ENCODE measurements around the gene ZNF710. TPM values are rescaled to one million over a fixed set of nuclear protein-coding genes. Genes with fewer than 3 reads are reported as not detected.

ZNF710 gene
- total and polyA plus RNA-seq, 12 donors = 4.1 to 59.0 (median 15.5) TPM

GRCh38 chr15:90083954-90084607, 83.0 kb downstream of the ZNF710 start:
- intact Hi-C loops (cut with DNase I) = loop anchor here (10.0 kb wide), 2 partner anchors 179 to 339 kb away; no protein-coding TSS in a partner anchor

GRCh38 chr15:90084876-90085423, 83.8 kb downstream of the ZNF710 start:
- TF ChIP-seq POLR2A (IDR thresholded peaks at IDR 0.05) (no peak), CTCF (IDR thresholded peaks at IDR 0.05) (no peak)
- peaks cover 0 to 30% of the 10 kb centered on the region in 2 donors for H3K36me3 ChIP-seq (replicated peaks in 1 of 2)
- no peaks in the 10 kb centered on the region for H3K4me1 ChIP-seq (replicated peaks in 1 of 2)
- DNase-seq = no peak
- no peak overlapping the region for H3K4me3 ChIP-seq
- no peak overlapping the region for H3K27ac ChIP-seq
- intact Hi-C loops (cut with DNase I) = loop anchor here (5.0 to 10.0 kb wide), 3 partner anchors 180 to 340 kb away; no protein-coding TSS in a partner anchor
- no peaks in the 10 kb centered on the region for H3K27me3 ChIP-seq
- H3K9me3 ChIP-seq (replicated peaks in 1 of 3) = no peaks in the 10 kb centered on the region
- WGBS, 4 donors = 91 to 93% (median 92%) methylated on average over 4 to 18 of the region's 18 CpGs

More at GRCh38 chr15:90083954-90084607, 83.0 kb downstream of the ZNF710 start:
- no peak for DNase-seq
- Histone ChIP-seq H3K4me3 (no peak overlapping the region), H3K27ac (no peak overlapping the region), H3K36me3 (replicated peaks in 1 of 2) (peaks cover 0 to 35% of the 10 kb centered on the region in 2 donors), H3K4me1 (replicated peaks in 1 of 2) (no peaks in the 10 kb centered on the region), H3K9me3 (replicated peaks in 1 of 3) (no peaks in the 10 kb centered on the region), H3K27me3 (no peaks in the 10 kb centered on the region)
- no peak for TF ChIP-seq POLR2A (IDR thresholded peaks at IDR 0.05)
- no peak for TF ChIP-seq CTCF (IDR thresholded peaks at IDR 0.05)
- 76 to 89% (median 84%) methylated on average over 6 to 14 of the region's 14 CpGs for whole genome bisulfite sequencing, 4 donors

- intact Hi-C loops (cut with DNase I) = loop anchor here (5.0 to 10.0 kb wide), 3 partner anchors 181 to 341 kb away; no protein-coding TSS in a partner anchor
- Histone ChIP-seq H3K27ac (no peak overlapping the region), H3K9me3 (replicated peaks in 1 of 3) (no peaks in the 10 kb centered on the region), H3K4me1 (replicated peaks in 1 of 2) (no peaks in the 10 kb centered on the region), H3K4me3 (no peak overlapping the region), H3K27me3 (no peaks in the 10 kb centered on the region), H3K36me3 (replicated peaks in 1 of 2) (peaks cover 0 to 24% of the 10 kb centered on the region in 2 donors)
- WGBS, 4 donors = 68 to 92% (median 84%) methylated on average over 3 of the region's 3 CpGs
- DNase-seq = no peak
- TF ChIP-seq CTCF (IDR thresholded peaks at IDR 0.05) (no peak), POLR2A (IDR thresholded peaks at IDR 0.05) (no peak)
Measured at GRCh38 chr15:90085565-90085964, 84.4 kb downstream of the ZNF710 start.

GRCh38 chr15:90086868-90087268, 85.7 kb downstream of the ZNF710 start:
- TF ChIP-seq POLR2A (IDR thresholded peaks at IDR 0.05) (no peak), CTCF (IDR thresholded peaks at IDR 0.05) (peak; percentile 43 to 72 (median 60))
- no peaks in the 10 kb centered on the region for H3K9me3 ChIP-seq (replicated peaks in 1 of 3)
- H3K36me3 ChIP-seq (replicated peaks in 1 of 2) = peaks cover 0 to 23% of the 10 kb centered on the region in 2 donors
- no peaks in the 10 kb centered on the region for H3K27me3 ChIP-seq
- H3K27ac ChIP-seq = no peak overlapping the region
- 84 to 100% (median 92%) methylated on average over 2 to 7 of the region's 7 CpGs for WGBS, 4 donors
- intact Hi-C loops (cut with DNase I) = loop anchor here (5.0 to 10.0 kb wide), 3 partner anchors 182 to 342 kb away; no protein-coding TSS in a partner anchor
- H3K4me3 ChIP-seq = no peak overlapping the region
- DNase-seq = peak in 4 of 7 donors; percentile 54 to 71 (median 60)
- H3K4me1 ChIP-seq (replicated peaks in 1 of 2) = no peaks in the 10 kb centered on the region

Measured in adrenal gland (tissue), 12 donors.